GM18907 (cell line): ENCODE results near the gene SLC44A2.

Source experiments
- ATAC-seq: cut with Tn5 transposase; IDR thresholded peaks from one replicate; pipeline ENCODE4 v1.9.1; 2021; ENCODE audit warnings: mild to moderate bottlenecking, moderate library complexity; ENCODE audit not compliant: unreplicated experiment

The SLC44A2 gene

DNA sequence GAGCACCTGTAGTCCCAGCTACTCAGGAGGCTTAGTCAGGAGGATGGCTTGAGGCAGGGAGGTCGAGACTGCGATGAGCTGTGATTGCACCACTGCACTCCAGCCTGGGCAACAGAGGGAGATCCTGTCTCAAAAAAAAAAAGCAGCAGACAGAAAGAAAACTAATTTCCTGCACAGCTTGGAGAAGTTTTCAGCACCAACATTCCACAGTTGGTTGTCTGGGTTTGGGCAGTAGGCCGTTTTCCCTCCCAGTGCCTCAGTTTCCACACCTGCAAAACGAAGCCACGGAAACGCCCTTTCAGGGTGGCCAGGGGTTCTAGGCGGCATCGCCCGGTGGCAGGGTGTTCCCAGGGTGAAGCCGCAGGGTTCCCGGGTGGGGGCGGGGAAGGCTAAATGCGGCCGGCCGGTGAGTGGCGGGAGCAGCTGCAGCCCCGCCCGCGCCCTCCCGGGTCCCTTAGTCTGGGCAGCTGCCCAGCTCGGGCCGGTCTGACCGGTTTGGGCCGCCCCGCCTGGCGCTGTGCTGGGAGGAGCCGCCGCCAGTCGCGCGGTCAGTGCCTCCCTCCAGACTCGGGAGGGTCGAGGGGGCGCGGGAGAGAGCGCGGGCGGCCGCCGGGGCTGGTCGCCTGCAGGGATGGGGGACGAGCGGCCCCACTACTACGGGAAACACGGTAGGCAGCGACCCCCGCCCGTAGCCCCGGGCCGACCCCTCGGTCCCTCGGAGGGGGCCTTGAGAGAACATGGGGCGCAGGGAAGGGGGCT, at the start of gene SLC44A2:
Gene SLC44A2, plus strand, starts transcription at position 551 of the 759 bp plus-strand sequence. Its CDS starts 81 bp downstream, at position 632.
- ATAC-seq, result no peak

GRCh38 chr19:10577951-10578350, 47.4 kb upstream of the SLC44A2 start:
- ATAC-seq, result no peak

GRCh38 chr19:10580979-10581631, 44.2 kb upstream of the SLC44A2 start:
- no peak for ATAC-seq

- ATAC-seq, result no peak
Observed at GRCh38 chr19:10582091-10582490, 43.3 kb upstream of the SLC44A2 start.

DNA sequence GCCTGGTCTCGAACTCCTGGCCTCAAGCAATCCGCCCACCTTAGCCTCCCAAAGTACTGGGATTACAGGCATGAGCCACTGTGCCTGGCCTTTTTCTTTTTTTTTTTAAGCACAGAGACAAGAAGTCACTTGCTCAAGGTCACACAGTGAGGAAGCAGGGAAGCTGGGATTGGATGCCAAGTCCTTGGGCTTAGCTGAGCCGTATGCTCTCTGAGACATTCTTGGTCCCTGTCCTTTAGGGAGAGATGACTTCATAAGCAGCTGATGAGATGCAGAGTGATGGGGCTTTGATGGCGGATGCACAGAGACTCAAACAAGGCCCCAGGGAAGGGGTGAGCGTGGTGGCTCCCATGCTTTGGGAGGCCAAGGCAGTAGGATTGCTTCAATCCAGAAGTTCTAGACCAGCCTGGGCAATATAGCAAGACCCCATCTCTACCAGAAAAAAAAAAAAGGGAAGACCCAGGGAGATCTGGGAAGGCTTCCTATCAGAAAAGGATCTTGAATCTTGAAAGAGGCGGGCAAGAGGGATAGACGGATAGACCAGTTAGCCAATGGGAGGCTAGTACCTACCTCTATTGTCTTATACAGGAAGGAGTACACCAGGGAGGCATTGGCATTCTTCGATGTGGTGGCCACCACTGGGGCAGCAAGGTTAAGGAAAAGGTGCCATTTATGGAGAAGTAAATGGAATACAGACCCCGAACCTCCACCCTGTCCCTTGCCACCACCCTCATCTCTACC, 42.1 kb upstream of the SLC44A2 start:
- no peak for ATAC-seq

- ATAC-seq, result no peak
Observed at GRCh38 chr19:10586396-10586795, 39.0 kb upstream of the SLC44A2 start.

DNA sequence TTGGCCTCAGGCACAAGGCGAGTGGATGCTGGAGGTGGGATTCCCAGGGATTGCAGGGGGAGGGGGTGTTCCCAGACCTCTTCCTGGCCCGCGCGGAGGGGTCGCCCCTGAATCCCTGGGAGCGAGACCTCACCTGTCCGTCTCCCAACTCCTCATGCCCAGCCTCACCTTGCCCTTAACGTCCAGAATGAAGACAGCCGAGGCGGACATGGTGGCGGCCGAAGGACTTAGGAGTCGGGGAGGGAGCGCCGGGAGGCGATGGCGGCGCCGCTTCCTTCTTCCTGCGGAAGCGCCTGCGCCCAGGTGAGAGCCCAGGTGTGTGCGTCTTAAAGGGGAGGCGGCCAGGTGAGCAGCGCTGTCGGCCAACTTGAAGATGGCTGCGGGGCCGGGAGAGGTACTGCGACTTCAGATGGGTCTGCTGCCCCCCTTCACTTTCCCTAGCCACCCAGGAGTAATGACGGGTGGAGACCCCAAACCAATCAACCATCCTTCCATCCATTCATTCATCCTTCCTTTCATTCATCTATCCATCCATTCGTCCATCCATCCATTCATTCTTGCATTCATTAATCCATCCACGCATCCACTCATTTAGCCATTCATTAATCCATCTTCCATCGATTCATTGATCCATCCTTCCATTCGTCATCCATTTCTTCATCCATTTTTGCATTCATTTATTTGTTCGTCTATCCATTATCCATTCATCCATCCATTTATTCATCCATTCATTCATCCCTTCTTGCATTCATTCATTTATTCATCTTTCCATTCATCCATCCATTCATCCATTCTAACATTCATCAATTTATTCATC, 38.1 kb upstream of the SLC44A2 start, which contains the start of gene AP1M2:
Gene AP1M2, minus strand, starts transcription at position 291 of the 817 bp plus-strand sequence. Its CDS starts 81 bp downstream, at position 210.
- no peak for ATAC-seq

GRCh38 chr19:10587839-10588150, 37.6 kb upstream of the SLC44A2 start:
- no peak for ATAC-seq

DNA sequence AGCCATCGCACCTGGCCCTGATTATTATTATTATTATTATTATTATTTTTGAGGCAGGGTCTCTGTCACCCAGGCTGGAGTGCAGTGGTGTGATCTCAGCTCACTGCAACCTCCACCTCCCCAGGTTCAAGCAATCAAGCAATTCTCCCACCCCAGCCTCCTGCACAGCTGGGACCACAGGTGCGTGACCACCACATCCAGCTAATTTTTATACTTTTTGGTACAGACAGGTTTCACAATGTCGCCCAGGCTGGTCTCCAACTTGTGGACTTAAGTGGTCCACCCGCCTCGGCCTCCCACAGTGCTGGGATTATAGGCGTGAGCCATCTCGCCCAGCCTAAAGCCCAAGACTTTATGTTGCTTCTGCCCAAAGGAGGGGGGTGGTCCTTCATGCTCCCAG, 32.2 kb upstream of the SLC44A2 start:
- no peak for ATAC-seq

GRCh38 chr19:10593820-10594637, 31.3 kb upstream of the SLC44A2 start:
- peak; percentile 54 for ATAC-seq

- ATAC-seq, result no peak
Observed at GRCh38 chr19:10600149-10600548, 25.2 kb upstream of the SLC44A2 start.

- no peak for ATAC-seq
Observed at GRCh38 chr19:10601999-10602329, 23.4 kb upstream of the SLC44A2 start.

GRCh38 chr19:10602330-10603083, 22.8 kb upstream of the SLC44A2 start:
- ATAC-seq, result peak; percentile 43

DNA sequence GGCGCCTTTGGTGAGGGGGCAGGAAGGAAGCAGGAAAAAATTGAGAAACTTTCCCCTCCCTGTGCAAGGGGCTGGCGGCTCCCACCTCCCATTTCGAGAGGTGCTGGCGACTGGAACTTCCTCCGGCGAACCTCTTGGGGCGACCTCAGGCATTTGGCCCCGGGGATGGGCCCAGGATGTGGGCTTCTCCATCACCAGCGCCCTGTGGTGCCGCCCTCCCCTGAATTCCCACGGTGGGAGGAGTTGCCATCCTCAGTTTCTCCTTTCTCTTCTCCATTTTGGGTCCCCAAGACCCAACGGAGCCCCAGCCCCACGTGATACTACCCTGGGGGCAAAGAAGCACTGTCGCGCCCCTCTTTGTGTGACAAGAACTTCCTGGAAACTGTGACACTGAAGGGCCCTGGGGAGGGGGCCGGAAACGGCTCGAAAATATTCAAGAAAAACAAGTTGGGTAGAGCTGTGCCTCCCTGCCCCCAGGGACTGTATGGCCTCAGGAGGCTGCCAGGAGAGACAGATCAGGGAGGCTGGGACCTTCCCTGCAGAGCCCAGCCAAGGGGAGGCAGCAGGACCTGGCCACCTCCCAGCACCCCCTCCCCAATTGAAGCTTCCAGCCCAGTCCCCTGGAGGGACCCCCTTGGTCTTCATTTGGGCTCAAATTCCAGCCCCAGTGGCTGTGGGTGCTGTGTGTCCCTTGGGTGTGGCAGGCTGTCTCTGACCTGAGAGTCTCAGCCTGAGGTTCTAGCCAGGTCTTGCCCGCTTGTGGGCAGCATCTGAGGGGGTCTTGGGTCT, 22.1 kb upstream of the SLC44A2 start:
- peak; percentile 63 for ATAC-seq

DNA sequence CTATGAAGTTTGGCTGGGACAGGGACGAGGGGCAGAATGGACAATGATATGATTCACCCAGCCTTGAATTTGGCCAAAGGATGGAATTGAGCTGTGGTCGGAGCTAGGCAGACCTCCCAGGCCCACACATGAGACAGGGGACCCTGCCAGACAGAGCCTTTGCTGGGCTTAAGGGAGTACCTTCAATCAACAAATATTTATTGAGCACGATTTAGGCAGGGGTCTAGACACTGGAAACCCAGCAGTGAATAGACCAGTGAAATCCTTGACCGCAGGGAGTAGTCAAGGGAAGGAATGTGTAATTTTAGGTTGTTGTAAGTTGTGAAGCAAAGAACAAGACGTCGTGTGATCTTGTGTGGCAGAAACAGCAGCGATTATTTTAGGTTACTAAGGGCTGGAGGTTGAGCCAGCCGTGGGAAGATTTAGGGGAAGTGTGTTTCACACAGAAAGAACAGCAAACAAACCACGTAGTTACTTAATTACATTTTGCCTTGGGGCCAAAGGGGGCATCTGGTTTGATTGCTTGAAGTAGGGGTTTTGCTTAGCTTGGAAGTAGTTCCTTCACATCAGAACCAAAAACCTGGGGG, 21.4 kb upstream of the SLC44A2 start:
- ATAC-seq, result peak; percentile 20

DNA sequence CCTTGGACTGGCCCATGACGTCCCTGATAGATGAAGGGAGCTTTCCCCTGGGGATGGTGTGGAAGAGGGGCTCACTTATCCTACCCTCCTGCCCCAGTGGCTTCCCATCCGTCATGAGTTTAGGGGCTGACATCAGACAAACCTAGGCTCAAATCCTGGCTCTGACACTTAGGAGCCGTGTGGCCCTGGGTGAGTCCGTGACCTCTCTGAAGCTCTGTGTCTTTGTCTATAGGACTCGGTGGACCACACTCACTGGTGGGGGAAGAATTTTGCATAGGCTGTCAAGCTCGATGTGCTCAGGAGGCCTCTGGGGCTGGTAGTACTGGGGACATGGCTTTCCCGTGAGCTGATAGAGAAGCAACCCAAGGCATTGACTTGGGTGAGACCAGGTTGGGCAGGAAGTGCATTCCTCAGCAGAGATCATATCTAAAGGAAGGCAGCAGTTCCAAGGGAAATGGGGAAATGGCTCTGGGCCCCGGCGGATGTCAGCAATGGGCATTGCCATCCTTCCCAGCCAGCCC, 20.8 kb upstream of the SLC44A2 start:
- ATAC-seq, result peak; percentile 24

DNA sequence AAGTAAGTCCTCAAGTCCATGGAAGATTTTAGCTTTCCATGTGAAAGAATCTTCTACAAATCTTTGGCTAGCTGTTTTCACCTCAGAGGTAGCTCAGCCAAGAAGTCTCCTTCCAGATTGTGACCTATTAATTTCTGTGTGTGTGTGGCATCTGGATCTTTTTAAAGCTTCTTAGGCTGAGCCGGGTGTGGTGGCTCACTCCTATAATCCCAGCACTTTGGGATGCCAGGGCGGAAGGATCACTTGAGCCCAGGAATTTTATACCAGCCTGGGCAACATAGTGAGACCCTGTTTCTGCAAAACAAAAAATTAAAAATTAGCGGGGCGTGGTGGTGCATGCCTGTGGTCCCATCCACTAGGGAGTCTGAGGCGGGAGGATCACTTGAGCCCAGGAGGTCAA, 13.4 kb upstream of the SLC44A2 start:
- ATAC-seq, result no peak

DNA sequence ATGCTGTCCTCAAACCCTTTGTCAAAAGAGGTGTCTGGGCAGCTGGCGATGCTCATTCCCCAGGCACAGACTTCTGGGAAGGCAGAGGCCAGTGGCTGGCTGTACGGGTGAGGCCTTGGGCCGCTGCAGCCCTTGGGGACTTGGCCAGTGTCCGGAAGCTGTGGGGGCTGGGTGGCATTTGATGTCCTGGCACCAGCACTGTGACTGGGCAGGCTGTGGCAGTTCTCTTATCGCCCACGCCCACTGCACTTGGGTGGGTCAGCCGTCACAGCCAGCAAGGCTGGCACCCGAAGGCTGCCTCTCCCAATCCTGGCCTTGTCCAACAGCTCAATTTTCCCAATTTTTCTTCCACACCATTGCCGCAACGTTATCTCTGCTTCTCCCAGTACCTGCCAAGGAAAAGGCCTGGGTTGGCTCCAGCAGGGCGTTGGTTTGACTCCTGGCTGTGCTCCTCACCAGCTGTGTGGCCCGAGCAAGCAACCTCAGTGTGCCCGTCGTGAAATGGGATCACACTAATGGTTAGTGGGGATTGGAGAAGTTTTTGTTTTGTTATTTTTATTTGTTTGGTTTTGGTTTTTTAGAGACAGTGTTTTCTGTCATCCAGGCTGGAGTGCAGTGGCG, 12.7 kb upstream of the SLC44A2 start:
- ATAC-seq, result no peak
